Panc1 (cell line): ENCODE data around the gene HDLBP. TPM values are rescaled to one million over a fixed set of nuclear protein-coding genes. Genes with fewer than 3 reads are reported as not detected.

Source experiments
- ATAC-seq: fragments of 200-7000 bp; cut with Tn5 transposase; 2 replicates; pipeline ENCODE4 v1.9.1; 2020; ENCODE audit warnings: mild to moderate bottlenecking, moderate library complexity
- BruUV-seq: library from RNA; stranded (reverse); fragments of 400-500 nt; replicated peaks from 2 replicates; lab custom pipeline; 2021; lab: Mats Ljungman, UMichigan
- CTCF ChIA-PET: fragments of 300-600 bp; sonication (Branson Sonifier 250); formaldehyde crosslinking; loops from one replicate; lab custom pipeline; 2022; ENCODE audit warnings: antibody characterized with exemption; lab: Charles Lee
- POLR2A ChIA-PET: fragments of 300-600 bp; sonication (Branson Sonifier 250); formaldehyde crosslinking; loops from one replicate; lab custom pipeline; 2022; ENCODE audit warnings: antibody characterized with exemption; lab: Charles Lee
- DNase-seq: peaks from one replicate; pipeline ENCODE4 v3.0.0-alpha.2; 2010; ENCODE audit warnings: low read depth, low spot score
- H3K27ac ChIP-seq: 2 replicates; pipeline ENCODE4 v1.5.1; 2011; ENCODE audit warnings: mild to moderate bottlenecking, low read length, inconsistent platforms
- H3K27me3 ChIP-seq: fragments of 200-500 bp; sonication (Bioruptor generic); 2 replicates; pipeline ENCODE4 v1.6.0; 2014; ENCODE audit warnings: low read length, inconsistent platforms; ENCODE audit not compliant: control insufficient read depth, insufficient read depth
- H3K36me3 ChIP-seq: fragments of 200-500 bp; sonication (Bioruptor generic); 2 replicates; pipeline ENCODE4 v1.5.1; 2014; ENCODE audit warnings: inconsistent platforms, mild to moderate bottlenecking, low read length, moderate library complexity; ENCODE audit not compliant: control insufficient read depth, insufficient read depth
- H3K4me1 ChIP-seq: 2 replicates; pipeline ENCODE4 v1.5.1; 2011; ENCODE audit warnings: inconsistent platforms, mild to moderate bottlenecking, low read length, moderate library complexity; ENCODE audit not compliant: control insufficient read depth, insufficient read depth
- H3K4me3 ChIP-seq, 2 experiments: 2 replicates each; pipeline ENCODE4 v1.5.1; 2011 to 2012; ENCODE audit warnings: low read depth in 2 of 2, low read length in 2 of 2, mild to moderate bottlenecking in 2 of 2, inconsistent platforms in 1 of 2, moderate library complexity in 1 of 2
- H3K9me3 ChIP-seq: fragments of 200-500 bp; sonication (Bioruptor generic); 2 replicates; pipeline ENCODE4 v1.5.1; 2014; ENCODE audit warnings: low read depth, mild to moderate bottlenecking, inconsistent platforms, low read length, moderate library complexity; ENCODE audit not compliant: control insufficient read depth, insufficient read depth
- POLR2AphosphoS5 ChIP-seq: IDR thresholded peaks from 2 replicates; pipeline ENCODE4 v1.6.1; 2012; ENCODE audit warnings: mild to moderate bottlenecking, low read depth, low read length, moderate library complexity
- SIN3A ChIP-seq: IDR thresholded peaks from 2 replicates; pipeline ENCODE4 v1.6.1; 2012; ENCODE audit warnings: low read depth, mild to moderate bottlenecking, low read length, moderate library complexity, borderline replicate concordance; ENCODE audit not compliant: insufficient read depth
- TCF7L2 ChIP-seq: IDR thresholded peaks from 2 replicates; pipeline ENCODE4 v1.6.1; 2011; ENCODE audit warnings: mild to moderate bottlenecking, low read depth, low read length, inconsistent platforms
- in situ Hi-C: cut with HindIII; loops from 2 replicates; pipeline ENCODE4 v1.10.0; 2016; ENCODE audit warnings: low sequenced_read_pairs, low pct_unique_long_range_greater_than_20kb
- intact Hi-C: fragments of 100-400 bp; cut with micrococcal nuclease; formaldehyde crosslinking; loops from one replicate; pipeline ENCODE4 v1.10.0; 2022; ENCODE audit not compliant: unreplicated experiment
- total RNA-seq: library from RNA; stranded (reverse); gene quantifications from one replicate; pipeline ENCODE4 v1.2.1, GENCODE V29; 2021; ENCODE audit not compliant: unreplicated experiment
- TF ChIP-seq, protein P1 (sequence below), 2 experiments: IDR thresholded peaks; 2 replicates each; pipeline ENCODE4 v1.6.1; 2011 to 2012; ENCODE audit warnings: low read depth in 2 of 2, control low read depth in 1 of 2, low read length in 1 of 2, mild to moderate bottlenecking in 1 of 2, moderate library complexity in 1 of 2; ENCODE audit not compliant: insufficient read depth in 1 of 2
- TF ChIP-seq, protein P2 (sequence below): fragments of 450-650 bp; IDR thresholded peaks from 2 replicates; pipeline ENCODE4 v1.5.1; 2017; ENCODE audit warnings: mild to moderate bottlenecking

Gene HDLBP
- total RNA-seq, 1 experiment from 2014 or later: 656 TPM

DNA sequence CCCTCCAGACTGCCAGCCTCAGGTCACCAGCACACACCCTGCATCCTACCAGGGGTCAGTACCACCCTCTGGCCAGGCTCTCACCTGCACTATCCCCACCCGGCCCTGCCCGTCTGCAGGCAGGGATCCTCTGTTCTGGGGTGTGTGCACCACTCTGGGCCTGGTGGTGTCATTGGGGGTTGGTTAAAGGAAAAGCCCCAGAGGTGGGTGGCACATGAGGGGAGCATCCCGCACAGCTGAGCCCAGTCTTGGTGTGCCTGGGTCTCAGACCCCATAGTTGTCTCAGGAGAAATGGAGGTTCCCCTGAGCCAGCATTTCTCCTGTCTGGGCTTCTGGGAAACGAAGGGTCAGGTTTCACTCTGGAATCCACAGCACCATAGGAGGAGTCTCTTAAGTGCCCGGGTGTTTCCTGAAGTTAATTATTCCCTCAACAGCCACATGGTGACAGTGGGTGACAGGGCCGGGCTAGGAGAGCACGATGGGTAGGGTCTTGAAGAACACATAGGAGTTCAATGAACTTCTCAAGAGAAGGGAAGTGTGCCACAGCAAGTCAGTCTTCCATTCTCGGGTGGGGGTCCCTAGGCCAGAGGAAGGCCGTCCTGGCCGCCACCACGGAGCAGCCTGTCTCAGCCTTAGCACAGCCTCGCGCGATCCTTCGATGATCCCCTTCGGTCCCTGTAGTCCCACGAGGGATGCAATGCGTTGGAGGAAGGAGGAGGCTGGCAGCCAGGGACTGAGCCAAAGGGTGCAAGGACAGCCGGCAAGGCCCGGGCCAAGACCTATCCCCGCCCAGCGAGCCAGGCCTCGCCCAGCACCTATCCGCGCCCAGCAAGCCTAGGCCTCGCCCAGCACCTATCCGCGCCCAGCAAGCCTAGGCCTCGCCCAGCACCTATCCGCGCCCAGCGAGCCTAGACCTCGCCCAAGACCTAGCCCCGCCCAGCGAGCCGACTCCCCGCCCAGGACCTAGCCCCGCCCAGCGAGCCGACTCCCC lies 39.5 kb upstream of the HDLBP start:
- Histone ChIP-seq H3K27ac (peak overlapping the region; percentile 85), H3K36me3 (peaks cover 35% of the 10 kb centered on the region), H3K4me3 (peak overlapping the region; percentile 31 to 55), H3K4me1 (peaks cover 30% of the 10 kb centered on the region), H3K27me3 (no peaks in the 10 kb centered on the region), H3K9me3 (no peaks in the 10 kb centered on the region)
- TF ChIP-seq SIN3A: no peak
- TF ChIP-seq, protein P1, sequence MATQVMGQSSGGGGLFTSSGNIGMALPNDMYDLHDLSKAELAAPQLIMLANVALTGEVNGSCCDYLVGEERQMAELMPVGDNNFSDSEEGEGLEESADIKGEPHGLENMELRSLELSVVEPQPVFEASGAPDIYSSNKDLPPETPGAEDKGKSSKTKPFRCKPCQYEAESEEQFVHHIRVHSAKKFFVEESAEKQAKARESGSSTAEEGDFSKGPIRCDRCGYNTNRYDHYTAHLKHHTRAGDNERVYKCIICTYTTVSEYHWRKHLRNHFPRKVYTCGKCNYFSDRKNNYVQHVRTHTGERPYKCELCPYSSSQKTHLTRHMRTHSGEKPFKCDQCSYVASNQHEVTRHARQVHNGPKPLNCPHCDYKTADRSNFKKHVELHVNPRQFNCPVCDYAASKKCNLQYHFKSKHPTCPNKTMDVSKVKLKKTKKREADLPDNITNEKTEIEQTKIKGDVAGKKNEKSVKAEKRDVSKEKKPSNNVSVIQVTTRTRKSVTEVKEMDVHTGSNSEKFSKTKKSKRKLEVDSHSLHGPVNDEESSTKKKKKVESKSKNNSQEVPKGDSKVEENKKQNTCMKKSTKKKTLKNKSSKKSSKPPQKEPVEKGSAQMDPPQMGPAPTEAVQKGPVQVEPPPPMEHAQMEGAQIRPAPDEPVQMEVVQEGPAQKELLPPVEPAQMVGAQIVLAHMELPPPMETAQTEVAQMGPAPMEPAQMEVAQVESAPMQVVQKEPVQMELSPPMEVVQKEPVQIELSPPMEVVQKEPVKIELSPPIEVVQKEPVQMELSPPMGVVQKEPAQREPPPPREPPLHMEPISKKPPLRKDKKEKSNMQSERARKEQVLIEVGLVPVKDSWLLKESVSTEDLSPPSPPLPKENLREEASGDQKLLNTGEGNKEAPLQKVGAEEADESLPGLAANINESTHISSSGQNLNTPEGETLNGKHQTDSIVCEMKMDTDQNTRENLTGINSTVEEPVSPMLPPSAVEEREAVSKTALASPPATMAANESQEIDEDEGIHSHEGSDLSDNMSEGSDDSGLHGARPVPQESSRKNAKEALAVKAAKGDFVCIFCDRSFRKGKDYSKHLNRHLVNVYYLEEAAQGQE (IDR thresholded peaks at IDR 0.05; ENCODE audit: insufficient read depth in 1 of 2, low read depth in 2 of 2, low read length in 1 of 2): no peak
- TF ChIP-seq, protein P2, sequence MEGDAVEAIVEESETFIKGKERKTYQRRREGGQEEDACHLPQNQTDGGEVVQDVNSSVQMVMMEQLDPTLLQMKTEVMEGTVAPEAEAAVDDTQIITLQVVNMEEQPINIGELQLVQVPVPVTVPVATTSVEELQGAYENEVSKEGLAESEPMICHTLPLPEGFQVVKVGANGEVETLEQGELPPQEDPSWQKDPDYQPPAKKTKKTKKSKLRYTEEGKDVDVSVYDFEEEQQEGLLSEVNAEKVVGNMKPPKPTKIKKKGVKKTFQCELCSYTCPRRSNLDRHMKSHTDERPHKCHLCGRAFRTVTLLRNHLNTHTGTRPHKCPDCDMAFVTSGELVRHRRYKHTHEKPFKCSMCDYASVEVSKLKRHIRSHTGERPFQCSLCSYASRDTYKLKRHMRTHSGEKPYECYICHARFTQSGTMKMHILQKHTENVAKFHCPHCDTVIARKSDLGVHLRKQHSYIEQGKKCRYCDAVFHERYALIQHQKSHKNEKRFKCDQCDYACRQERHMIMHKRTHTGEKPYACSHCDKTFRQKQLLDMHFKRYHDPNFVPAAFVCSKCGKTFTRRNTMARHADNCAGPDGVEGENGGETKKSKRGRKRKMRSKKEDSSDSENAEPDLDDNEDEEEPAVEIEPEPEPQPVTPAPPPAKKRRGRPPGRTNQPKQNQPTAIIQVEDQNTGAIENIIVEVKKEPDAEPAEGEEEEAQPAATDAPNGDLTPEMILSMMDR: no peak
- TF ChIP-seq TCF7L2: no peak
- TF ChIP-seq POLR2AphosphoS5: no peak; the same call in none of the 2 replicates
- intact Hi-C loops (no loop called here), in situ Hi-C loops (no loop called here)
- peak; percentile 20 for DNase-seq
- BruUV-seq: no TSS peak
- CTCF ChIA-PET: interaction anchor here (0.6 kb wide), 1 partner anchor 186 kb away, joined by 4 read pairs; no protein-coding TSS in a partner anchor
- peak; percentile 91 for ATAC-seq
- POLR2A ChIA-PET: no interaction called here

DNA sequence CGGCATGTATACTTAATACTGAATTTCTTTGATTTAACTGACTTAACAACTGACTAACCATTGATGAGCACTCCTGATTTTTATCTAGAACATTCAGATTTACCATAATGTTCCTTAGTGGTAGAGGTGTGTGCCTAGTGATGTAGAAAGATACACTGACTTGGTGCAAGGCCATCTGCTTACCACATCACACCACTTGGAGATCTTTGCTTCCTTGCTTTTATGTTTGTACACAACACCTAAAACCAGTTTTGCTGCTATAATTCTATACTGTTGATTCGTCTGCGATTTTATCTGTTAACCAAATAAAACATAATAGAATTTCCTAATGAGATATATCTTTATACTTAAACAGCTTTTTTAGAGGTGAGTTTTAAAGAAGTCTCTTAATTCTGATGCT lies 36.8 kb upstream of the HDLBP start:
- POLR2A ChIA-PET: no interaction called here
- DNase-seq (no peak), ATAC-seq (no peak)
- CTCF ChIA-PET: no interaction called here
- H3K36me3 ChIP-seq: peaks cover 44% of the 10 kb centered on the region
- no peaks in the 10 kb centered on the region for H3K27me3 ChIP-seq
- H3K4me3 ChIP-seq: no peak overlapping the region
- in situ Hi-C loops: no loop called here
- intact Hi-C loops: no loop called here
- no peak overlapping the region for H3K27ac ChIP-seq
- no peaks in the 10 kb centered on the region for H3K9me3 ChIP-seq
- BruUV-seq: no TSS peak
- no peak for TF ChIP-seq TCF7L2
- TF ChIP-seq, protein P2: no peak
- no peak for TF ChIP-seq SIN3A
- TF ChIP-seq POLR2AphosphoS5: no peak
- TF ChIP-seq, protein P1 (IDR thresholded peaks at IDR 0.05; ENCODE audit: insufficient read depth in 1 of 2, low read depth in 2 of 2, low read length in 1 of 2): no peak
- peaks cover 11% of the 10 kb centered on the region for H3K4me1 ChIP-seq
